Measurements from ENCODE around the gene GJC1.

DNA sequence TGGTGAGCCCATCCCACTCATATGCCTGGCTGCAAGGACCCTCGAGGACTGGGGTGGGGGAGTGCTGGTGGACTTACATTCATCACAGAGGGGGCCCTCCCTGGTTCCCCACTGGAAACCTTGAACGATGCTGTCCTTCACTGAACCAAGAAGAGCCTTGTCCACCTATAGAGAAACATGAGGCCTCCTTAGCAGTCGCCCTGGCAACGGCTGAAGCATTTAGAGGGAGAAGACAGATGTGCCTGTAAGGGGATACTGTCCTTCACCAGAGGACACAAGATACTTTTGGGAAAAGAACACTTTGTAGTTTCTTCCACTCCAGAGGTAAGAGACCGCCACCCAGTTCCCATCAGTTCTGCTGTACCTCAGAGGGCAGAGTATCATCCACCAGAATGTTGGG, 24.1 kb upstream of the GJC1 start:
- TF ChIP-seq CTCF (IDR thresholded peaks at IDR 0.05) (no peak), EZH2 (IDR thresholded peaks at IDR 0.05) (no peak)

All from neural progenitor cell (in vitro differentiated cells).